GM21717 (cell line): ENCODE data around the gene FIBCD1.

ENCODE experiments used
- ATAC-seq: cut with Tn5 transposase; IDR thresholded peaks from one replicate; pipeline ENCODE4 v1.9.1; 2021; ENCODE audit warnings: mild to moderate bottlenecking, moderate library complexity; ENCODE audit not compliant: unreplicated experiment

Gene FIBCD1

DNA sequence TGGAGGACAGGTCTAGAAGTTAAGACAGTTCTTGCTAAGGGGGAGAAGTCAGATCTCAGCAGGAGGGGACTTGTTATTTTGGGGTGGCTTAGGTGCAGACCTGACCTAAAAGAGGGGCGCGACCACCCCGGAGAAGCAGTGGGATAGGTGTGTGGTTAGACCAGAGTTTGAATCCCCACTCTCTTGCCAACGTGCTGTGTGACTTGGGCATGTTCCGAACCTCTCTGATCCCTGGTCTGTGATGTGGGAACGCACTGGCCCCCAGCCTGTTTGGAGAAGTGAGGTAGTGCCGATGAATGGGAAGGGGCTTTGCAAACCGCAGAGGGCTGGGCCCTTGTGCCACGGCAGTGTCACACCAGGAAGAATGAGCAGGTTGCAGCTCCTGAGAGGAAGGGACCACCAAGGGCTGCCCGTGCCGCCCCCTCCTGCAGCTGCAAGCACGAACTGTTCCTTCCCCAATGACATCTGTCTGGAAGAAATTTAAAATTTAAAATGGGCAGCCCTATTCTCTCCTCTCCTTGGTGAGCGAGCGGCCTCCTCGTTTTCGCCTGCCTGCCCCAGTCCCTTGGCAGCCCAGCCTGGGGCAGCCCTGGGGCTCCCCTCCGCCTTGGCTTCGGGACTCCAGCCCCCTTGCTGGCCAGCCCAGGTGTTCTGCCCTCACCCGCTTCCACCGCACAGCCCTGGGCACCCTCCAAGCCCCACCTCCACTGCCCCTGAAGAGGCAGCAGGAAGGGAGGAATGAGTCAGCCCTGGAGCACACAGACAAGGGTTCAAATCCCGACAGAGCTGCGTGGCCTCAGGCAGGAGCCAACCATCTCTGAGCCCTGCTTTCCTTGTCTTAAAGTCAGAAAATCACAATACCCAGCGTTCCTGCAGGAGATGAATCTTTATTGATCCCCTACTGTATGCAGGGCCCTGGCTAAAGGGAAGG is 1.6 kb downstream of the FIBCD1 start:
- no peak for ATAC-seq

DNA sequence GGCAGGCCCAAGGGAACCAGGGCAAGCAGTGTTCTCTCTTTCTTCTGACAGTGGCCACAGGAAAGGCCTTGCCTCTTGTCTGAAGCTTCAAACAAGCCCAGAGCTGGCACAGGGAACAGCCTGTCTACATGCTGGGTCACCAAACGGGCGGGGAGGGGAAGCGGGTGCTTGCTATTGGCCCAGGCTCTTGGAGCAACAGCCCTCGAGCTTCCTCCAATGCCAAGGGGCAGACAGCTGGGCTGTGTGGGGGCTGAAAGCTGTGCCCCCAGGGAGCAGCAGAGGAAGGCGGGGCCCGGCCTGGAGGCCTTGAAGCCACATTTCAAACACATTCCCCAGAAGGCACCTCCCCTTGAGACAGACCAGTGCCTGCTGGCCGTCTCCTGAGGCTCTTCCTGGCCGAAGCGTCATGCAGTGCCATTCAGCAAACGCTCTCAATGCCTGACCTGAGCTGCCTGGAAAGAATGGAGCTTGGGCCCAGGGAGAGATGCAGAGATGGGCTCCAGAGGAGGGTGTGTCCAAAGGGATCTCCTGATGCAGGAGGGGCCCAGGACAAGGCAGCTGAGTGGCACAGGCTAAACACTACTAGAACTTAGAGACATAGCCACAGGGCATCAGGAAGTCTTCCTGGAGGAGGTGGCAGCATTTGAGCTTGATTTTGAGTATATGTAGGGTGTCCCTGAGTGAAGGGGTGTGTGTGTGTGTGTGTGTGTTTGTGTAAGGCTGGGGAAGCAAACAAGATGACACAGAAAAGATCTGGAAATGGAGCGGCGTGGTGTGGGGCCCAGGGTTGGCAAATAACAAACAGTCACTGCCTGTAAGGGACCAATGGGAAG is 2.5 kb downstream of the FIBCD1 start:
- no peak for ATAC-seq

DNA sequence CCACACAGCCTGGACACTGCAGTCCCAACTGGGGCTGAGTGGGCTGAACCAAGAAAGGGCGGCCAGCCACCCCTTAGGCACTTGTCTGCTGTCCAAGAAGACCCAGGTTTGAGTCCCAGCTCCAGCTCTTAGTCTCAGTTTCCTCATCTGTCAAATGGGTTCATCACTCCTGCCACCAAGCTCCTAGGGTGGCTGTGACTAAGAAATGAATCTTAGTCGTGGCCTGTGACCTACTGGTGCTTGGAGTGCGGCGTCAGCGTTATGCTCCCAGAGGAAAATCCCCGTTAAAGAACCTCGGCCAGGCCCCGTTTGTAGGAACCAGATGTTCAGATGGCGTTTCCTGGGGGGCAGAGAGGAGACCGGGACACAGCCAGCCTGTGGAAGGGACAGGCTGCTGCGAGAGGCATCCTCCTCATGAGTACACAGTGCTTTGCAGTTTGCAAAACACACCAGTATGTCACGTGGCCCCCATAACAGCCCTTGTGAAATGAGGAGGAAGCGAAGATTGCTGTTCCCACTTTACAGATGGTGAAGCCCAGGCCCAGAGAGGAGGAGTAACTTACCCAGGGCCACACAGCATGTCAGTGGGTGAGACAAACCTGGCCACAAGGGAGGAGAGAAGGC is 3.3 kb downstream of the FIBCD1 start:
- ATAC-seq, result no peak

DNA sequence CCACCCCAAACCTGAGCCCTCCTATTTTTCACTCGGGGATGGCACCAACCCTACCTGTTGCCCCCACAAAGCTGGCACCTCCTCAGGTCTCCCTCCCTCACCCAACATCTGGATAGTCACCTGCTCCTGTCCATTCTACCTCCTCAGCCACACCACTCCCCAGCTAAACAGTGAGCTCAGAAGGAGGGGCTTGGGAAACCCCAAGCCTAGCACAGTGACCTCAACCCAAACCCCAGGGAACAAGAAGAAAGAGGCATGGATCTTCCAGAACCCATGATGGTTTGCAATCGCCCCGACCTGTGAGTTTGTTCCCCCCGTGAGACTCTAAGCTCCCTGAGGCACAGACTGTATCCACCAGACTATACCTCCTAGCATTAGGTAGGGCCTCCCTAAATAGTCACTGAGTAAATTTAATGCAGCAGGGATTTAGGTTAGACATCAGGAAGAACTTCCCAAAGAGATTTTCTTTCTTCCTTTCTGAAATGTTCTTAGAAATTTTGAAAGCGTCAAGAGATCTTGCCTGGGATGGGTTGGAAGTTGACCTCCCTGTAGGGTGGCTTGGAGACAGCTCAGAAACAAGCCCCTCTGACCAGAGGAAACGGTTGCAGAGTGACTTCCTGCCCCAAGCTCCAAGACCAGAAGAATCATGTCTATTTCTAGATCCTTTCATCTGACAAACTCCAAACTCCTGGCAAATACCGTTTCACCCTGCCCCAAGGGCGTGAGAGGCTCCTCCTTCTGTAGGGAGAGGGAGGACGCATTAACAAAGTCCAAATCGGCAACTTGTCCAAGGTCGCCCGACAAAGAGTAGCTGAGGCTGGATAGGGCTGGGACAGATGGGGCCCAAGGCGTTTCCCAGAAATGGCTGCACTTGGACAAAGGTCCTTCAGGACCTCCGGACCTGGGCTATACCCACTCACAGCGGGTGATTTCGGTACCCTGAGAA is 4.1 kb downstream of the FIBCD1 start:
- ATAC-seq, result no peak

DNA sequence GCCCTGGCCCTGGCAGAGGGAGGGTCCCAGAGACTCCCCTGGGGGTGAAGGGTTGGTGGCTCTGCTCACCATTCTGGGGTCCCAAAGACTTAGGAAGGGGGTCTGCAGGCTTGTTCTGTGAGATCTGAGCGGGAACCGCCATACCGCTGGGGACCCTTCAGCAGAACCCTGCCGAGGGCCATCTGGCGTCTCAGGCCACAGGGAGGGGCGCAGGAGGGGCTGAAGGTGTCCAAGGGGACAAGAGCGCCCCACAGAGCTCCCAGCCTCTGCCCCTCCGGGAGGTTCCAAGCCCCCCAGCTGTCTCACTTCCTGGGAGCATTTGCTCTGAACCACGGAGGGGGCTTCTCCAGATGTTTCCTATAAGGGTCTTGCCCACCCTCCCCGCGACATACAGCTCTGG is 4.8 kb downstream of the FIBCD1 start:
- no peak for ATAC-seq

DNA sequence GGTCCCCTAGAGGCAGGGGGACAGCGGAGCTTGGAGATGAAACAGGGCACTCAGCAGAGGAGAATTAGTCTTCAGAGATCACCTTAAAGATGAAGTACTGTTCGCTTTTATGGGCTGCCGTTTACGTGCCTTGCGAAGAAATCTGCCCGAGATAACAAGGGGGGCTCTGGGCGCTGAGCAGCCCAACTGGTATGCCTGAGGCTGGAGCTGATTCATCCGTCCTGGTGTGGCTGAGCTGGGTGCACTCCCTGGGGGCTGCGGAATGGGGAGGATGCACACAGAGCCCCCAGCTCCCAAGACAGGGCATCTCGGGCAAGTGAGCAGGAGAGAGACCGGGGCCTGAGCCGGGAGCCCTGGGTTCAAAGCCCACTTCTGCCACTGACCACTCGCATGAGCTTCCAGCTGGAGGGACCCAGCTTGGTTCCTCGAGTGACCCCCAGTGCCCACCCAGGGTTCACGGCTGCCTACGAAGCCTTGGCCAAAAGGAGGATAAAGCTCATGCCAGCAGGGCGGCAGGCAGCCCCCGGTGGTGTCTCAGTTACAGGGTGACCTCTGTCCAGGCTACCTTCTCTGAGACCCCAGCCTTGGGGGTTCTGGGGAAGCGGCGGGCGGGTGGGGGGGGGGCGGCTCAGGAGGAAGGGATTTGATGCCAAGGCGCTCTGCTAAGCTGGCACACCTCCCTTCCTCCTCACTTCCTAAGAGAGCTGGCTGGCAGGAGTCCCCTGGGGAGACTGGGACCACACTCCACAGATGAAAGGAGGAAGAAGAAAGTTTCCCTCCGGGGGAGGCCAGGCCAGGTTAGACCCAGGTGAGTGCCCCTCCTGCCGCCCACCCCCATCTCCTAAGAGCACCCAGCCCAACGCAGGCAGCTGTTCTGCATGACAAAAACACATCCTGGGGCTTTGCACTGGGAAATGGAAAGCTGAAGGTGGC is 5.7 kb downstream of the FIBCD1 start:
- no peak for ATAC-seq

DNA sequence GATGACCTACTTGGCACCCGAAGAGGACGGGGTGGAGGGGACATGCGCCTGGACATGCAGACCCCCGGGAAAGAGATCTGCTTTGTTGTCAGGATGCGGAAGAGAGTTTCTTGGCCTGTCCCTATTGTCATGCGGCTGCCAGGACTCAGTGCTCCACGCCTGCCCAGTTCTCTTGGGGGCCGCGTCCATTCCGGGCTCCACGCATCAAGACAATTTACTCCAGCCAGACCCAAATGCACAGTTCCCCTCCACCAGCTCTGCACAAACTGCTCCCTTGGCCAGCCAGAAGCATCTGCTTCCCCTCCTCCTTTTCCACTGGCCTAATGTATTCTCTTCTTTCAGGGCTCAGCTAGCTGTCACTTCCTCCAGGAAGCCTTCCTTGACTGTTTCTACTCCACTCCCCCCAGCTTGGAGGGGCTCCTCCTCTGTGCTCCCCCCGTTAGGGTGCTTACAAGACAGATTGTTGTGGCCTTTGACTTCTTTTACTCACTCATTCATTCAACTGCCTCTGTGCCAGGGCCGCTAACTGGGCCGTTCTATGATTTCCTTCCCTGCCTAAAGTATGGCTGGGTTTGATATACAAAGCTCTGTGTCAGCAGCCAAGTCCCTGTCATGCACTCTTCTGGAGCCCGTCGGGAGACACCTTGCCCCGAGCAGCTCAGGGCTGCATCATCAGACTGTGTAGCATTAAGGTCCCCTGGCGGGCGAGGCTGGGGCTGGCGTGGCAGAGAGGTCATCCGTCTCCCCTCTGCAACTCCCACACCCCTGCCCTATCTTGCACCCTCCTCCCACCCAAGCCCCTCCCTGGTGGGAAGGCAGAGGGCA is 6.6 kb downstream of the FIBCD1 start:
- ATAC-seq, result no peak

DNA sequence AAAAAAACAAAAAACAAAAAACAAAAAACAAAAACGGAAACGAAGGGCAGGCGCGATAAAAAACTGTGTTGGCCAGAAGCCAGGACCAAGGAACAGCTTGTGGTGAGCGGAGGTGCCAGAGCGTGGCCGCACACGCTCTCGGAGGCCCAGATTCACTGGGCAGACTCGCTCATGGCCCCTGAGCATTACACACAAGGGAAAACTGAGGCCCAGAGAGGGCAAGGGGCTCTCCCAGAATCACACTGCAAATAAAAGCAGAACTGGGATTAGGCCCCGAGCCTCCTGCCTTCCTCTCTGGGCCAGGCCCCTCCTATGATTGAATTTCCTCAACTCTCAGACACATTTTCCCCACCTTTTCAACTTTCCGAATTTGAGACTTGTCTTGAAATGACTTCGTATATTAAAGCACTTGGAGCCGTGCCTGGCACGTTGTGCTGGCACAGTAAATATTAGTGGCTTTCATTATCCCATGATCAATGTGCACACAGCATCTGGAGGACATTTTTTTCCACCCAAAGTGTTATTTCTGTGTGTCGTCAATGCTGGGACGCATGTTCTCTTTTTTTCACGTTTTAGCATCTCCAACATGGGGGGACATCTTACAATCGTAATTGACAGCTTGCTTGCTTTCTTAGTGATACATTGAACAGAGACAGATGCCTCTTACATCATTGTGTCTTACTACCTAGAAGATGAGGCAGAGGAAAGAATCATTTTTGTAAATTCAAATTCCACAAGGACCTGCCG is 7.4 kb downstream of the FIBCD1 start:
- peak; percentile 43 for ATAC-seq

DNA sequence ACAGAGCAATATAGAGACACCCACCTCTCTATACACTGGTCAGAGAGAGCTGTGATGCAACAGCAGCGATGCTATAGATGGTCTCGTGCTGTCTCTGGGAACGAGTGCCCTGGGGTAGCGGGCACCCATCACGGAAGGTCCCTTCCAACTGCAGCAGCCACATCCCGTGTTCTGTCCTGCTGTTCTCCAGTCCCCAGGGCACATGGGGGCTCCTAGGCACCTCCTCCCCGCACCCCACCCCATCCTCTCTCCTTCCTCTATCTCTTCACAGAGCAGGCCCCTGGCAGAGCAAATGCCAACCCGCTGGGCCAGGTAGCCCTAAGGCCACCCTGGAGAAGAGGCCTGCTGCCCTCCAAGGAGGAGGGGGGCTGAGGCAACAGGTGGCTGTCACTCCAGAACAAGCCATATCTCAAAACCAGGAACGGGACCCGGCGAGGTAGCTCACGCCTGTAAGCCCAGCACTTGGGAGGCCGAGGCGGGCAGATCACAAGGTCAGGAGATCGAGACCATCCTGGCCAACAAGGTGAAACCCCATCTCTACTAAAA is 8.2 kb downstream of the FIBCD1 start:
- no peak for ATAC-seq

DNA sequence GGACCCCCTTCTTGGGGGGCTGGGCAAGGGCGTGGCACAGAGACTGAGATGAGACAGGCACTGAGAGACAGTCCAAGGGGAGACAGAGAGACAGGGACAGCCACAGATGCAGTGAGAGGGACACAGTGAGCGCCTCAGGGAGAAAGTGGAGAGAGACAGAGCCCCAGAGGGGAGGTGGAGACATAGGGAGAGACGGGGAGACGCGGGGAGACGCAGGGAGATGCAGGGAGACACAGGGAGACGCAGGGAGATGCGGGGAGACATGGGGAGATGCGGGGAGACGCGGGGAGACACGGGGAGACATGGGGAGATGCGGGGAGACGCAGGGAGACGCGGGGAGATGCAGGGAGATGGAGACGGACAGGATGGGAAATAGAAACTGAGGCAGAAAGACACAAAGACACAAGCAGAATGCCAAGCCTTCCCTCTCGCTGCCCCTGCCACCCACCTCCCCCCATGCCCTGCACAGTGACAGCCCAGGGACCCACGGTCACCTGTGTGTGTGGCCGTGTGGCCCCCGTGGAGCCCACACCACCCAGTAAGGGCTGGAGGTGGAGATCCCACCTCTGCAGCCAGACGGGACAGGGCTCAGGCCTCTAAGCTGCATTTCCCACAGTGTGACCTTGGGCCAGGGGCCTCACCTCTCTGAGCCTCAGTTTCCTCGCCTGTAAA is 8.8 kb downstream of the FIBCD1 start:
- no peak for ATAC-seq

DNA sequence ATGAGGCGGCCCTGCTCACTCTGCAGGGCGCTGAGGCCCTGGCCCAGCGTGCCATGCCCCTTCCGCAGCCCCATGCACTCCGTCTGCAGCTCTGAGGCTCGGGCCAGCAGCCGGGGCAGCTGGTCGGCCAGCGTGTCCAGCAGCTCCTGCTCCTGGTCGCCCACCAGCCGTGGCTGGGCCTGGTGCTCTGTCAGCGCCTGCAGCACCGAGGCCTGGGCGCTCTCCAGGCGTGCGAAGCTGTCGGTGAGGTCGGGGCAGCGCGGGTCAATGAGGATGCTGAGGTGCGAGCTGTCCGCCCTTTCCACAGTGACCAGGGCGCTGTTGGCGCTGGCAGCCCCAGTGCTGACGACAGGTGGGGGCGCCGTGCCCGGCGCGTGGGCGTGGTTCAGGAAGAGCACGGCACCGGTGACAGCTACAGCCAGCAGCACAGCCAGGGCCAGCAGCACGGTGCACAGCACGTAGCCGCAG is 9.4 kb downstream of the FIBCD1 start:
- ATAC-seq, result no peak

DNA sequence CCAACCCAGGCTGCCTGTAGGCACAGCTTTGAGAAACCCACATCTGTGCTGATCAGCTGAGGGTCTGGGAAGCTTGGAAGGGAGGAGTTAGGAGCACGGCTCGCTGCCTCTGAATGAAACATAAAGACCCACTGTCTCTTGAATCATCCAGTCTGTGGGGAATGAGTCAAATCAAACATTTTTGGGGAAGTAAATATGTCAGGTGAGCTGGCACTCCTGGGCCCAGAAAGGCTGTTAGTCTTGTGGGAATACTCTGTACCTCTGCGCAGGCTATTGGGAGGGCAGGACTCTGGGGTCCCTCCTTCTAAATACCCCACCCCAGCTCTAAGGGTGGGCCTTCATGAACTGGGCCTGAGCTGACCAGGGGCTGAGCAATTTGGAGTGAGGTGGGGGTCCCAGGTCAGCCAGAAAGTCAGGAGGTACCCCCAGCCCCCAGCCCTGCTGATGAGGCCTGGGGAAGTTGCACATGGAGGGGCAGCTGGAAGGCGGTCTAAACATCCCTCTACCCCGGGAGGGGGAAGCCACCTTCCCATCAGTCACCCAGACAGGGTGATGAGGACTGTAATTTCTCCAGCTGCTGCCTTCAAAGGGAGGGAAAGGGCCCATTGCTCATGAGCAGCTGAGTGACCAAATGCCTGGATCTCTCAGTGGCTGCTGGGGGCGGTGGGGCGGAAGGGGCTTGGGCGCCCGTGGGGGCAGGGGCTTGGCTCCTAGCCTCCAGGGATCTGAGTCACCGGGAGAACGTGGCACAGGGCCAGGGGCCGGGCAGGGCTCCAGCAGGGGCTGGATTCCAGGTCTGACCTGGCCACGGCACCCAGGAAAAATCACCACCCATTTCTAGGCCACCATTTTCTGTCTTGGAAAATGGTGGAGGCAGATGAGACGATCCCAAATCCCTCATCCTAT is 10.8 kb downstream of the FIBCD1 start:
- no peak for ATAC-seq

DNA sequence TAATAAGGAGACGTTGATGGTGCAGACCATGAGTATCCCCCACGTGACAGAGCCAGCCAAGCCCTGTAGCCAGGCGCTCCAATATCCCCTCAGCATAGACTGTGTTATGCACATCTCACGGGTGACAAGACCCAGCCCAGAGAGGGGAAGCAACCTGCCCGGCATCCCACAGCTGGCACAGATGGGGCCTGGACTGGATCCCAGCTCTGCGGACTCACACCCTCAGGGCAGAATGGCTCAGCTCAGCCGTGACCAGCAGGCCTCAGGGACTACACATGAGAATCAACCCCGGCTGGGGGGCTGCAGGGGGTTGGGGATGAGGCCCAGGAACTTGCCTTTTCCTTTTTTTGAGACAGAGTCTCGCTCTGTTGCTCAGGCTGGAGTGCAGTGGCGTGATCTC is 11.7 kb downstream of the FIBCD1 start:
- no peak for ATAC-seq

DNA sequence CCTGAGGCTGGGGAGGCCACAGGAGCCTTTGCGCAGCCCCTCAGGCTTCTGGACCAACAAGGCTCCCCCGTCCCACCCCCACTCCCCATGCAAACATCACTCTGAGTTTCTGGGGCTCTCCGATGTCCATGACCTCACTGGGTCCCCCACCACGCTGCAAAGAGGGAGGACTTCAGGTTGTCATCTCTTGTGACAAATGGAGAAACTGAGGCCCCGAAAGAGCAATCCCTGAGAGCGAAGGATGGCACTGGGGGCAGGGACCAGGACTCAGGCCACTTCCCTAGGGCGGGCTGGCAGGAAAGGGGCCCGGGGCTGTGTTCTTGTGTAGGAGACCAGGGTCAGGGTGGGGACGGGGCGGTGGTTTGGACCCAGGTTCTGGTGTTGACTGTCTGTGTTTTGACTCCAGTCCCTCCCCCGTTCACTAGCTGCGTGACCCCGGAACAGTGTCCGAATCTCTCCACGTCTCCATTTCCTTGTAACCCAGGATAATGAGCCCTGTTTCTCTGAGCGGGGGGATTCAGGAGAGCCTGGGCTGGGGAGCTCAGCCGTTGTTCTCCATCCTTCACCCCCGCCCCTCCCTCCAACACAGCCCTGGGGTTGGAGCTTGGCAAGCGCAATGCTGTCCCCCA is 13.9 kb downstream of the FIBCD1 start:
- no peak for ATAC-seq

DNA sequence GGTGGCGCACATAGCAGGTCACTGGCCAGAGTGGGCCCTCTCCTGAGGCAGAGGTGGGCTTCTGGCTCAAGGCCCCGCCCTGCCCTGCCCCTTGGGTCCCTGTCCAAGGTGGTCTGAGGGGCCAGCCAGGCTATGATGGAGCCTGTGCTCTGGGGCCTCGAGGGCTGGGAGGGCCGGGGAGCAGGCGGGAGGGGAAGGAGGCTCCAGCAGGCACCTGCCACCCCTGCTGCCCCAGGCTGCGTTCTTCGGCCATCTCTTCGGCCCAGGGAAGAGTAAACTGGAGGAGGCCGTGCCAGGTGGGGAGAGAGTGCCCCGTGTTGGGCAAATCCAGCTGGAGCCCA is 14.6 kb downstream of the FIBCD1 start:
- no peak for ATAC-seq
